Measurements from ENCODE around the gene KDM1B. TPM values are rescaled to one million over a fixed set of nuclear protein-coding genes. Genes with fewer than 3 reads are reported as not detected.

The KDM1B gene
- total and polyA plus RNA-seq, 9 of the 15 experiments (the other 6 are each of a cell fraction or from before 2014, with no cell fraction given) = 1.4 to 58.9 (median 36.3) TPM

DNA sequence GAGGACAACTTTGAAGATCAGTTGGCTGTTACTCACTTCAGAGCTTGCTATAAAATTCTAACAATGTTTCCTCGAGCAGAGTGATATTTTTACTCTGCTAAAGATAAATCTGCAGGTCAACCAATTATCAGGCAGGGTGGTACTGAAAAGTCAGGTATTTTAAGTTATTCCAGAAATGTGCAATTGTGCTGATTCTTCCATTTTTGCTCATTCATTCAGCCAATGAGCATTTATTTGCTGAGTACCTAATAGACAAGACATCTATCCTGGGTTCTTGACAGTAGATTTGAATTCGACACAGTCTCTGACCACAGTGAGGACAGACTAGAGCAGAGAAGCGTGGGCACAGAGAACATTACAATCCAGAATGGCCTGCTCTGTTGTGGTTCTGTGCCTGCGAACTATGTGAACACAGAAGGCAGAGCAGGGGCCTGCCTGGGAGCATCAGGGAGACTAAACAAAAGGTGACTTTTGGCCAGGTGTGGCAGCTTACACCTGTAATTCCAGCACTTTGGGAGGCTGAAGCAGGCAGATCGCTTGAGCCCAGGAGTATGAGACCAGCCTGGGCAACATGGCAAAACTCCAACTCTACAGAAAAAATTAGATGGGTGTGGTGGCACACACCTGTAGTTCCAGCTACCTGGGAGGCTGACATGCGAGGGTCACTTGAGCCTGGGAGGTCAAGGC lies 15.1 kb upstream of the KDM1B start:
- Histone ChIP-seq H3K4me3 (no peak overlapping the region), H3K36me3 (ENCODE audit: control insufficient read depth, insufficient read depth, low read length) (peaks cover 74% of the 10 kb centered on the region)
- TF ChIP-seq, protein P1, sequence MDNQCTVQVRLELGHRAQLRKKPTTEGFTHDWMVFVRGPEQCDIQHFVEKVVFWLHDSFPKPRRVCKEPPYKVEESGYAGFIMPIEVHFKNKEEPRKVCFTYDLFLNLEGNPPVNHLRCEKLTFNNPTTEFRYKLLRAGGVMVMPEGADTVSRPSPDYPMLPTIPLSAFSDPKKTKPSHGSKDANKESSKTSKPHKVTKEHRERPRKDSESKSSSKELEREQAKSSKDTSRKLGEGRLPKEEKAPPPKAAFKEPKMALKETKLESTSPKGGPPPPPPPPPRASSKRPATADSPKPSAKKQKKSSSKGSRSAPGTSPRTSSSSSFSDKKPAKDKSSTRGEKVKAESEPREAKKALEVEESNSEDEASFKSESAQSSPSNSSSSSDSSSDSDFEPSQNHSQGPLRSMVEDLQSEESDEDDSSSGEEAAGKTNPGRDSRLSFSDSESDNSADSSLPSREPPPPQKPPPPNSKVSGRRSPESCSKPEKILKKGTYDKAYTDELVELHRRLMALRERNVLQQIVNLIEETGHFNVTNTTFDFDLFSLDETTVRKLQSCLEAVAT (IDR thresholded peaks at IDR 0.05) = no peak
- TF ChIP-seq TBL1XR1 (IDR thresholded peaks at IDR 0.05; ENCODE audit: low read length in 2 of 2) = no peak
- no peak for TF ChIP-seq SMARCB1 (IDR thresholded peaks at IDR 0.05; ENCODE audit: insufficient read length, low read depth)
- TF ChIP-seq ZNF316 (IDR thresholded peaks at IDR 0.05) = peak; percentile 58
- no peak for TF ChIP-seq ZNF354B (CRISPR knock-in tag; IDR thresholded peaks at IDR 0.05)
- no peak for TF ChIP-seq ZBTB1 (CRISPR knock-in tag; IDR thresholded peaks at IDR 0.05; ENCODE audit: borderline replicate concordance, low read depth)
- TF ChIP-seq RBM17 (IDR thresholded peaks at IDR 0.05; ENCODE audit: borderline replicate concordance, low read depth, low read length) = no peak
- no peak for TF ChIP-seq PRMT5 (CRISPR knock-in tag; IDR thresholded peaks at IDR 0.05)
- no peak for TF ChIP-seq MAFK (IDR thresholded peaks at IDR 0.05; ENCODE audit: low read length)
- no peak for TF ChIP-seq CCAR2 (IDR thresholded peaks at IDR 0.05; ENCODE audit: low read depth, low read length)
- no peak for TF ChIP-seq RAD51 (IDR thresholded peaks at IDR 0.05; ENCODE audit: borderline replicate concordance, low read depth)
- TF ChIP-seq, protein P2, sequence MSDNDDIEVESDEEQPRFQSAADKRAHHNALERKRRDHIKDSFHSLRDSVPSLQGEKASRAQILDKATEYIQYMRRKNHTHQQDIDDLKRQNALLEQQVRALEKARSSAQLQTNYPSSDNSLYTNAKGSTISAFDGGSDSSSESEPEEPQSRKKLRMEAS (CRISPR knock-in tag; IDR thresholded peaks at IDR 0.05) = no peak
- TF ChIP-seq ZNF75A (CRISPR knock-in tag; IDR thresholded peaks at IDR 0.05) = no peak
- 0 out of 2 replicates have a peak, but pooled peaks have one; percentile 9 for TF ChIP-seq MAFF (IDR thresholded peaks at IDR 0.05; ENCODE audit: low read length)
- no peak for TF ChIP-seq HDAC3 (IDR thresholded peaks at IDR 0.05; ENCODE audit: borderline replicate concordance, partially characterized antibody)
- no peak for TF ChIP-seq CLOCK (CRISPR knock-in tag; IDR thresholded peaks at IDR 0.05; ENCODE audit: borderline replicate concordance)
- TF ChIP-seq POLR2A (conservative IDR thresholded peaks at IDR 0.05) = no peak
- TF ChIP-seq GABPA (tag; conservative IDR thresholded peaks at IDR 0.05; ENCODE audit: low read depth) = no peak

More for the DNA sequence above, 15.1 kb upstream of the KDM1B start:
- no peaks in the 10 kb centered on the region for H3K79me2 ChIP-seq (ENCODE audit: control insufficient read depth, insufficient read depth, low read length)
- no peaks in the 10 kb centered on the region for H3K9me1 ChIP-seq (ENCODE audit: control insufficient read depth, insufficient read depth, low read length)
- H4K20me1 ChIP-seq (replicated peaks; ENCODE audit: control insufficient read depth, insufficient read depth, low read length) = no peaks in the 10 kb centered on the region
- in situ Hi-C loops (cut with MboI) (no loop called here), intact Hi-C loops (cut with micrococcal nuclease) (no loop called here)
- H2AFZ ChIP-seq (ENCODE audit: low read depth, low read length) = no peak overlapping the region
- H3K9ac ChIP-seq (ENCODE audit: insufficient read depth in 1 of 2, low read depth in 2 of 2, low read length in 2 of 2) = no peak overlapping the region
- BruUV-seq (replicated peaks) = no TSS peak
- CTCF ChIA-PET (ENCODE audit: low intra/inter-chr PET ratio) = no interaction called here
- no peak overlapping the region for H3K4me2 ChIP-seq (ENCODE audit: insufficient read depth, low read length)
- no peak for DNase-seq (ENCODE audit: extremely low read depth in 1 of 4, low spot score in 3 of 4)
- POLR2A ChIA-PET = interaction anchor here (1.1 to 1.2 kb wide), 2 partner anchors 13 to 19 kb away, joined by 4 read pairs; no protein-coding TSS in a partner anchor
- H3K27ac ChIP-seq (ENCODE audit: extremely low read depth, low read depth, low read length) = no peak overlapping the region
- ATAC-seq = no peak
- FAIRE-seq = no peak
- H3K27me3 ChIP-seq (ENCODE audit: control insufficient read depth in 2 of 2, insufficient read depth in 2 of 2, low read length in 2 of 2) = no peaks in the 10 kb centered on the region
- no peaks in the 10 kb centered on the region for H3K9me3 ChIP-seq (replicated peaks; ENCODE audit: control insufficient read depth, insufficient read depth, low read depth, low read length)
- no peaks in the 10 kb centered on the region for H3K4me1 ChIP-seq (replicated peaks in 1 of 2; ENCODE audit: control insufficient read depth in 2 of 2, insufficient read depth in 2 of 2, low read length in 2 of 2)
- 81% methylated on average over 6 of the region's 6 CpGs for WGBS (ENCODE audit: insufficient coverage, low coverage, missing lambda C conversion rate)

All from K562 (cell line).